Loucy (cell line): ENCODE data around the gene TLCD2.

Experiments
- CTCF ChIP-seq: fragments of 200-600 bp; sonication (generic); conservative IDR thresholded peaks from 2 replicates; pipeline ENCODE4 v1.5.1; 2014; ENCODE audit warnings: mild to moderate bottlenecking, antibody characterized with exemption, low read length
- EZH2phosphoT487 ChIP-seq: fragments of 200-600 bp; IDR thresholded peaks from 2 replicates; pipeline ENCODE4 v1.6.1; 2018; ENCODE audit warnings: antibody characterized with exemption, mild to moderate bottlenecking, moderate library complexity, borderline replicate concordance

DNA sequence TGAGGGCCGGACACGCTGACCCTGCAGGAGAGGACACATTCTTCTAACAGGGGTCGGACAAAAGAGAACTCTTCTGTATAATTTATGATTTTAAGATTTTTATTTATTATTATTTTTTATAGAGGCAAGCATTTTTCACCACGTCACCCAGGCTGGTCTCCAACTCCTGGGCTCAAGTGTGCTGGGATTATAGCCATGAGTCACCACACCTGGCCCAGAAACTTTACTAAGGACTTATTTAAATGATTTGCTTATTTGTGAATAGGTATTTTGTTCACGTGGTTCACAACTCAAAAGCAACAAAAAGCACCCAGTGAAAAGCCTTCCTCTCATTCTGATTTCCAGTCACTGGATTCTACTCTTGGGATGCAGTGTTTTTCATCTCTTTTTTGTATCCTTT is 49.4 kb upstream of the TLCD2 start:
- TF ChIP-seq EZH2phosphoT487 (no peak), CTCF (no peak)
